HuH-7.5 (cell line): ENCODE data around the gene SEC16A.

ENCODE experiments used
- DNase-seq: peaks from one replicate; pipeline ENCODE4 v3.0.0; 2011; ENCODE audit warnings: low spot score

SEC16A gene

DNA sequence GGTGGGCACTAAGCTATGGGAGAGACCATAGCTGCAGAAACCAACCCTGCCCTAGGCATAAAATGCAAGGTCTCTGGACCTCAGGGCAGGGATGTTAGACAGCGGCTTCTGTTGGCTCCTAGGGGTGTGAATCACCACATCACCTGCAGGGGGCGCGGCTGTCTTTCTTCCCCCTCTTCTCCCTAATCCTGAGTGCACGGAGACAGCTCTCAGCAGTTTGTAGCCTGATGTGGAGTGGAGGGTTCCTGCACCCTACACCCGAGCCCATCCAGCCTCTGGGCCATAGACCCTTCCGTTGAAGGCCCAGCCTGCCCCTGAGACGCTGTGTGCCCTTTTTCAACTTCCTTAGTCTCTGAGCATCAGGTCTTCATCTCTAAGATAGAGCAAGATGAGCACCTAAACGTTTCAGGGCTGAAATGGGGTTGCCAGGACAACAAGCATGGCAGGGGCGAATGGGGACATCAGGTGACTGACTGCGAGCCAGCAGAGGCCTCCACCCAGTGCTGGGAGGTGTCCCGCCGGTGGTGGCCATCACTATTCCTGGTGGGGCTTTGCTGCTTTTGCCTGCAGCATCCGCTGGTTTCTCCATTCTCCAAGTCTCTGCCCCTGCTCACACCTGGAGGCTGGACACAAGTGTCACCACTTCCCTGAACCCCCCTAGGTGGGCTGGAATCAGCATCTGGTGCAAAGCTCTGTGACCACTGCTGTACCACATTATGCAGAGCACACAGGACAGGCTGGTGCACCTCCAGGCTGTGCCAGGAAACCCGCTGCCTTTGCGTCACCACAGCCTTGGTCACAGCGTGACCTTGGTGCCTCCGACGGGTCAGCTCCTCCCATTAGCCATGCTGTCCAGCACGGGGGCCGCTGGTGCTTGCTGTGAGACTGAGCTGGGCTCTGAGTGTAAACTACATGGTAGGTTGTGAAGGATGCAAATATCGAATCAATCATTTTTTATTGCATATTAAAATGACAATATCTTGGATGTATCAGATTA is 2.5 kb upstream of the SEC16A start:
- peak; percentile 92 for DNase-seq

DNA sequence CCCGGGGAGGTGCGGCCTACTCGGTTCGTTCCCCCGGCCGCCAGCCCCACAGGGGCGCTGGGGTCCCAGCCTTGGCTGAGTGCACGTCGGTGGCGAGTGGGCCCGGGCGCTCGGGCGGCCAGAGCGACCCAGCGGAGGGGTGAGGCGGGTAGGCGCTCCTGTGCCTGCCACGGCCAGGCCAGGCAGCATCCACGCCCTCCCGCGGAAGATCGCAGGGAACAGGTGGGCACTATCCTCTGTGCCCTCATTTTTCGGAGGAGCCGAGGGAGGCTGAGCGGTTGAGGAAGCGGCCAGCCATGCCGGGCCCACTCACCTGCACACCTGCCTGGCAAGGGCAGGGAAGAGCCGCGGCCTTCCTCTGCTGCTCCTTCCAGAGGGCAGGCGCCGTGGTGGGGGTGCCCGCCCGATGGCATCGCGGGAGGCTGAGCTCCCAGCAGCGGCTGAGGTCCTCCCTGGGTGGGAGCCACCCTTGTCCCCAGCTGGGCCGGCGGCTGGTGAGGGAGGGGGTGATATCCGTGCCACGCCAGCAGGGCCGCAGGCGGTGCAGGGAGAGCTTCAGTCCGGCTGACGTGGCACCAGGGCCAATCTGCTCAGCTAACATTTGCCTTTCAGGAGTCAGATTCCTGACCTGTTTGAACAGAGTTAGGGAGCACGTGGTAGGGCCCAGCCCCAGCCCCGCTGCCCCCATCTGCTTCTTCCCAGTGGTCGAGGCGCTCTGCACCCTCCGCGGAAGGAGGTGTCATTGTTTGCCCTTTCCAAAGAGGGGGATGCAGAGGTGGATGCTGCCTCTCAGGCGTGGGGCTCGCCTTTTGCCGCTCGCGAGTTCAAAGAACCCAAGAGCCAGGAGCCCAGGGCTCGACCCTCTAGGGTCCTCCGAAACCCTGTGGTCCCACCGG is 1.6 kb upstream of the SEC16A start:
- DNase-seq, result peak; percentile 62

DNA sequence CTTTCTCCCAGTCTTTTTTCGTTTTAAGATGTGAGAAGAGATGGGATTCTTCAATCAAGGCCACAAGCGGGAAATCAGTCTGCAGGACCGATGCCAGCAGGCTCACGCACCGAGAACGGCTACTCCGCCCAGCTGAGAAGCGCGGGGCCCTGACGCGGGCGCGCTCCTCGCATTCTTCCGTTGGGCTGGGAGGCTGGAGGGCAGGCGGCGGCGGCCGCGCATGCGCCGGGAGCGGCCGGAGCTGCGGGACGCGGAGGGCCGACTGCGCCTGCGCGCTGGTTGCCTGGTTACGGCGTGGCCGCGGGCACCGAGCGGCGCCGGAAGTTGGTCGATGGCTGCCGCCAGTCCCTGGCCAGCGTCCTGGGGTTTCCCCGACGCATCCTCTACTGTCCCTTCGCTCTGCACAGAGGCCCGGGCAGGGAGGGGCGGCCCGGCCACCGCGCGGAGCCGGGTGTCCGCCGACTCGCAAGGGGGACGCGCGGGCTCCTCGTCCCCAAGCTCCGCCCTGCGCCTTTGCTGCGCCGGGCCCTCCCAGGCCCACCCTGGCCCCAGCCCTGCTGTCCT is 831 bp upstream of the SEC16A start:
- DNase-seq, result peak; percentile 98

DNA sequence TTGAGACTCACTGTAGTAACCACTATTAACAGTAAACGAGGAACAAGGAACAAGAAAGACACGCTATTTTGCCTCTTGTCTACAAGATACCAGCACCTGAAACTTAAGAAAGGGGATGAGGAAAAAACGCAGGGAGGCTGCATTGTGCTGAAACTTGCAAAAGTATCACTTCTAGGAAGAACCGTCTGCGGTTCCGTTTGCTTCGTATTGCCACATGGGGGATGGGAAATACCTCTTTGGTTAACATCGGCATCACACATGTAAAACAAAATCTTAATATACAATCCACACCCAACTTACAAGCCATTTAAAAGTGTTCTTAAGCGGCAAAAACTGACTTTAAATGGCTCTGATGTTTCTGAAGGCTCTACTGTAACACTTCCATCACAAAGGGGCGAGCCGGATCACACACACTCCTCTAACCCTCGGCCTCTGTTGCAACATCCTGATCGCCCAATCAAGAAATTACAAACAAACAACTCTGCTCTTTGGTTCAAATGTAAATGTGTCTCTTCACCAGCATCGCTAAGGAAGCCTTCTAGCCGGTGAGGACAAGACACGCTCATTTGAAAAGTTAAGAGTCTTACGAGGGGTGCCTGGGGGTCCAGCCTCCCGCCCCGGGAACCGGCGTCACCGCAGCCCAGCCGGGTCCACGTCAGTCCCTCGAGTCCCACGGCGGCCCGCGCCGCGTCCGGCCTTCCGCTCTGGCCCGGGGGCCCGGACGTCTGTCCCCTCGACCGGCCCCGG is 621 bp downstream of the SEC16A start:
- peak; percentile 68 for DNase-seq

DNA sequence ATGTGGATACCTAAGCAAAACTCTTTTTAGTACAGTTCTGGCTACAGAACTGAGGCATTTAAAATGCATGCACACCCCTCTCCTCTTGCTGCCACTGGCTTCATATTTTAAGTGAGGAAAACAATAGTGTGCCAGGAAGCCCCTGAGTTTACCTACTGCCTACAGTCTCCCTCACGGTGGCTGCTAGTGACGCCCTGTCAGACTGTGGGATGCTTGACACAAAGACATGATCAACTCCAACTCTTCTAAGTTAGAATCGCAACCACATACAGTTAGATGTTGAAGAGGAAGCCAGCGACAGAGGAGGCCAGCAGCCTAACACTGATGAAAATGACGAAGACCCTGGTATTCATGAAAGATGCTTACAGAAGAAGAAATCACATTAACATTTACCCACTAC is 1.3 kb downstream of the SEC16A start:
- DNase-seq, result no peak

DNA sequence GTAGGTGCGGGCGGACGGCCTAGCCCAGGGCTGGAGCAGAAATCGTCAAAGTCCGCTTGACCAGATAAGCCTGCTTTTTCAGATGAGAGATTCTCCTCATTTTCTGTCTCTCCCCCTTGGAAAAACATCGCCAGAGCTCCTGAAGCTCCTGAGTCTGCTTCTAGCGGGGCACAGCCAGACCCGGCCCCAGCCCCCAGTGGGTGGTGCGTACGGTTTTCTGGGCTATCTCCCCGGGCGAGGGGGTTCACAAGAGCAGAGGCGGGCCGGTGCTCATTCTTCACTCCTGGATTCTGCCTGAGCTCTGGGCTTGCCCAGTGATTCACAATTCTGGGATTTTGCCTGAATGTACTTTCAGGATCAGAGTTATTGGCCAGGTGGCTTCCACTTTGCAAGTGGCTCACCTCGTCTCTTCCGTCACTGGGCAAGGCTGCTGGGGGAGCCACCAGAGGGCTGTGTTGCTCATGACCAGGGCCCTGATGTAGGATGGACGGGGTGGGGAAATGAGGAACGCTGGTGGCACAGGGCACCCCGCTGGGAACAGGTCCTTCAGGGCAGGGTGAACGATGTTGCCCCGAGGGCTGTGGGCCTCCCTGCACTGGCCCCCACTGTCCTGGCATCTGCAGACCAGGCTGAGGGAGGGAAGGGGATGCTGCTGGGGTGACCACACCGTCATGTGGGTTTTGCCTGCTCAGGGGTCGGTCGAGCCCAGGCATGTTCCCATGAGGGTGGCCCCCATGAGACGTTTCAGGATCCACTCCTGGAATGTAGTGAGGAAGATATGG is 6.3 kb downstream of the SEC16A start:
- no peak for DNase-seq

DNA sequence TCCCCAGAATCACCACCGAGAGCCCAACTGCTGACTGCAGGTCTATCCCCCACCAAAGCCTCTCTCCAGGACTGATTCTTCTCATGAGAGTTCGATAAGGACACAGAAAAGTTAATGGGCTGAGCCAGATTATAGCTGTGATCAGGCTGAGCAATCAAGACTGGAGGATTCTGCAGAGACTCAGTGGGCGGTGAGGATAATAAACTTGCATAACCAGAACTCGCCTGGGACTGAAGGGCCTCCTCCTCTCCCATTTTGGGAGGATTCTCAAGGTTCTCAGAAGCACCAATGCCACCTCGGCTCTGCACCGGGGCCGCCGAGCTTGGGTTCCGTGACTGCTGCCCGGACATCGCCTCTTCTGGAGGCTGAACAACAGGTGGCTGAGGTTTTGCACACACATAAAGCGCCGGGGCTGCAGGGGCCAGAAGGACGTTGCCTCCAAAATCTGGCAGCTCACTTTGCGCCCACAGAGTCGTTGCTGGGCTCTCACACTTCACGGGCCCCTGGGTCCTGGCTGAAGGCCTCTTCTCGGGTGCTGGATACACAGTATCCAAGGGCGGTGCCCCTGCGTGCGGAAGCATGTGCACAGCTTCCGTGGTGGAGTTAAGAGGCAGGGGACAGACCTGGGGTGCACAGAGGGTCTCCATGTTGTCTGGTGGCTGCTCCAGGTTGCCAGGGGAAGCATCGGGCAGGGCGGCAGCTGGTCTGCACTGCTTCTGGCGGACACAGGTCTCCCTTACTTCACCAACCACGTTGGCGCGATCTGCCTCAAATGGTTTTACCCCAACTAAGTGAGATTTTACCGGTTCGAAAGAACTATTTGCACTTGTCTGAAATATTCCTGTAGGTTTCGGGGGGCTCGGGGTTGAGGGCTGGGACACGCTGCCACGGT is 7.6 kb downstream of the SEC16A start:
- no peak for DNase-seq

DNA sequence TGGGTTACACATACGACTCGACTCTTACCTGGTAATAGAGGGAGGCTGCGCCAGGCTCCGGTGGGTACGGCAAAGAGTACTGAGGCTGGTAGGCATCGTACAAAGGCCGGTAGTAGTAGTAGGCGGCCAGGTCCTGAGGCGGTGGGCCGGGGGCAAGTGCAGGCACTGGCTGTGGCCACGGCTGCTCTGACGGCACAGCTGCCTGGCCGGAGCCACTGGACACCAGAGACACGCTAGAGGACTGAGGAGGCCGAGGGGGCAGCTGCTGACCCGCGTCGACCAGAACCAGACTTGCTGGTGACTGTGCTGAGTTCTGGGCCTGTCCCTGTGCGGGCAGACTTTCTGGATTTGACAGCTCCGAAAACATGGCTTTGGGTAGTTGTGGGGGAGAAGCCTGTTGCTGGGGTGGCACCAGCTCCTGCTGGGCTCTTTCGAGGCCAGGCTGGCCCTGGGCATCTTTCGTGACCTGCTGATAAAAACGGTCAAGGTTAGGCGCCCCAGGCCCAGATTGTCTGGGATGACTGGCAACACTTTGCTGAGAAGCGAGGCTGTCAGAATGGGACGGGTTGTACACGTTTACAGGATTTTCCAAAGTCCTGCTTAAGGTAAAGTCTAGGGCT is 8.7 kb downstream of the SEC16A start:
- DNase-seq, result no peak

DNA sequence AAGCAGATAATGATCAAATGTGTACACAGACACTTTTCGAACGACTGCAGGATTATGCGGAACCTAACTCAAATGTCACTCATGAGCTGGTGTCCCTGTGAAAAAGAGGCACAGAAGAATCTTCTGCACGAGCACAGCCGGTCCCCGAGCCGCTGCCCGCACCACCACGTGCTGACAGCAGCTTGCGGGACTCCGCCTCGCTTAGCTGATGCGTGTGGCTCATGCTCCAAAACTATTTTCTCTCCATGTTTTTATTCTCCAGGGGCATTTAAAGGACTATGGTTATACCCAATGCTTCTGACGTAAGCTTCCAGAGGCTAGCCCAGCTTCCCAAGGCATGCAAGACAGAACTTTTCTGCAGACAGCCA is 9.5 kb downstream of the SEC16A start:
- no peak for DNase-seq

DNA sequence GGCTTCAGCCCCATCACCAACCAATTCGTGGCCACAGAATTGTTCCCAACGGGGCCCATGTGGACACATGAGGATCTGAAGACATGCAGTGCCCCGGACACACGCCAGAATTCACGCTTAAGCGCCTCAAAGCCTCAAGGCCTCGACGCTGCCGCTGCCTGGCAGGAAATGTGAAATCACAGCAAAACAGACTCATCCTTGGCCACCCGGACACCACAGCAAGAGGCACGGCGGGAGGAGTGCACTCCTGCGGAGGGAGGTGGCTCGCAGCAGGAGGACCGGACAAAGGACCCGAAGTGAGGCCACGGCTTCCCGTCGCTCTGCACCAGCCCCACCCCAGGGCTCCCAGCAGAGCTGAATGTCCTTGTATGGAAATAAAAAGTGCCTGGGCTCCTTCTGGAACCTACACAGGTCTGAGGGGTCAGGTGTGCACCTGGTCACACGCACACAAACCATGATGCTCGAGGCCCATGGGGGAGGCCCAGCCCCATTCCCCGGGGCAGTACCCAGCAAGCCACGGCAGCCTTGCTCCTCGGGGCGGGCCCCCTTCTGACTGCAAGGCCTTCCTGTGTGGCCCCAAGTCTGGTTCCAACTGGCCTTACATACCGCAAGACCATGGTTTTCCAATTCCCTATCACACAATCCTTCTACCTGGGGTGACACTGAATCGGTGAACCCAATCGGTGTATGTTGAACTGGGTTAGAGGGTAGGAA is 10.0 kb downstream of the SEC16A start:
- no peak for DNase-seq

DNA sequence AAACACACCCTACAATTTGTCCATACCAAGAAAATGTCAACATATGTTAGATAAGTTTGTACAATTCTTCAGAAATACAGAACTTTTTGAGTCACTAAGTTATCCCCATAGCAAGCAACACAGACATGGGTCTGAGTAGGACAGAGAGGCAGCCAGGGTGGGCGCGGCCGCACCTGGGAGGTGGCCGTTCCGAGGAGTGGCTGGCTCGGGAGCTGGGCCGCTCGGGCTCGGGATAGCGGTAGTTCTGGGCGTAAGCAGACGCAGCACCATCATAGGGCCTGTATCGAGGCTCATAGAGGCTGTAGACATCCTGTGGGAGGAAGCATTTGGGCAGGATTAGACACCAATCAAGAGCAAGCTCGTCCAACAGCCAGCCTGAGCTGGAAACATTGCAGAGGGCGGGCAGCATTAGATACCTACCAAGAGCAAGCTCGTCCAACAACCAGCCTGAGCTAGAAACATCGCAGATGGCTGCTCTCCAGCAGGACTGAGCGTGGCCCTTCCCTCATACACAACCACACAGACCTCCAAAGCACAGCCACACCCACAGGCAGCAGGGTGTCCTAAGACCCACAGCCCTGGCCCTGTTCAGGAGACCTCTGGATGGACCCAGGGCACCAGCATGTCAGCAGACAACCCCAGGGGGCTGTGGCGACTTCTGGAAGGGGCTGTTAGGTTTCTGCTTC is 10.9 kb downstream of the SEC16A start:
- DNase-seq, result no peak

DNA sequence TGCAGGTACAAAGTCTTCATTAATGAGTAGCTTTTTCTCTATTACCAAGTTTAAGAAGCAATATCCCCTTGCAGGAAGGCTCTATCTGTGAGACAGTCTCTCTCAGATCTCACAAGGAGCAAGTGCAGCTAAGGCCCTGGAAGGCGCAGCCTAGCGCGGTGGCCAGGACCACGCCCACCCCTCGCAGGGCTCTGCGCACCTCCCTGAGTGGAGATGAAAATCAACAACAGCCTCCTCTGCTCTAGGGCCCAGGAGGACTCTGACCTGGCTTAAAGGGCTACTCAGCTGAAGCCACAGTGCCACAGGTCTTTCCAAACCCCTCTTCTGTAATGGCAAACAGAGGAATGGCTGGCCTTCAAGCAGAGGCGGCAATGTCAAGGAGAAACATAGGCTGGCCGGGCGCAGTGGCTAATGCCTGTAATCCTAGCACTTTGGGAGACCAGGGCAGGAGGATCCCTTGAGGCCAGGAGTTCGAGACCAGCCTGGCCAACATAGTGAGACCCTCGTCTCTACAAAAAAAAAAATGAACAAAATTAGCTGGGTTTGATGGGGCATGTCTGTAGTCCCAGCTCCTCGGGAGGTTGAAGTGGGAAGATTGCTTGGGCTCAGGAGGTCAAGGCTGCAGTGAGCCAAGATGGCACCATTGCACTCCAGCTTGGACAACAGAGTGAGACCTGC is 11.9 kb downstream of the SEC16A start:
- no peak for DNase-seq

DNA sequence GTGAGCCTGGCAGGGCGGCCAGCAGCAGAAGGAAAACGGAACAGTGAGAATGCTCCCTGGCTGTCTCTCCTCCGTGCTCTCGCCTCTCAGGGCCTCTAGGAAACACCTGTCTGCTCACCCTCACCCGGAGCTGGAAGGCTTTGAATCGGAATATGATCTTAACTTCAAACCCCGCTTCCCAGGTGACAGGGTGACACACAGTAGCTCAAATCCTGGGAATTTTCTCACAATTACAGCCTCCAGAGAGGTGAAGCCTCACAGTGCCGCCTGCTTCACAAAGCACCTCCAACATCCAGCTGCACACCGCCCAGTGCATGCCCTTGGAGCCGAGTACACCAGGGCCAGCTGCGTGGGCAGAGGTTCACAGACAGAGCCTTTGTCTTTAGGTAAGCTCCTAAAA is 12.5 kb downstream of the SEC16A start:
- no peak for DNase-seq

DNA sequence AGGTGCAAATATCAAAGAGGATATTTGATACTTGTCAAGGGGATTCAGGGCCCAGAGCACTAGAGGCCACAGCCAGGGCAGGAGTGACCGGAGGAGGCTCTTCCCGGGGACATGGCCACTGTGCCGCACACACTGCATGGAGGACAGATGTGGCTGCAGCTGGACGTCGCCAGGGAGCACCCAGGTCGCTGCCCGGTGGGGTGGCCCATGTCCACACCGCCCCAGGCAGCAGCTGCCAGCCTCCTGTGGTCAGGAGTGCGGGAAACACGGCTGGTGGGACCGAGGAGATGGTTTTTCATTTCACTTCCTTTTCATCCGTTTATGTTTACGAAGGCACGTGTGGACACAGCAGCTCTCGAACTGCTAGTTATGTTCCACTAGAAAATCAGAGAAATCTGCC is 15.1 kb downstream of the SEC16A start:
- DNase-seq, result no peak

DNA sequence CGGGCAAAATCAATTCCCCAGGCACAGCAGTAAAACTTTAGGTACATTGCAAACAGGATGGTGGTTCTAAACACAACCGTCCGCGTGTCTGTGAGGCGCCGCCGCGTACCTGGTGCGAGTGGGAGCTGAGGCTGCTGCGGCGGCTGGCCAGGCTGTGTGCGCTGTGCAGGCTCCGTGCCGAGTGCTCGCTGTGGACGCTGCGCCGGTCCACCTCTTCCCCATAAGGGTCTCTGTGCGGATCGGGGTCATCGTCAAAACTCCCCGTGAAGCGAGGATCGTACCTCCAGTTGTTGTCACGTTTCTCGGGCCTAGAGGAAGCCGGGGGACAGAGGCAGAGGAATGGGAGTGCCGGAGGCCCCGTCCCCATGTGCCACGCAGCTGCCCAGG is 16.7 kb downstream of the SEC16A start:
- DNase-seq, result no peak

DNA sequence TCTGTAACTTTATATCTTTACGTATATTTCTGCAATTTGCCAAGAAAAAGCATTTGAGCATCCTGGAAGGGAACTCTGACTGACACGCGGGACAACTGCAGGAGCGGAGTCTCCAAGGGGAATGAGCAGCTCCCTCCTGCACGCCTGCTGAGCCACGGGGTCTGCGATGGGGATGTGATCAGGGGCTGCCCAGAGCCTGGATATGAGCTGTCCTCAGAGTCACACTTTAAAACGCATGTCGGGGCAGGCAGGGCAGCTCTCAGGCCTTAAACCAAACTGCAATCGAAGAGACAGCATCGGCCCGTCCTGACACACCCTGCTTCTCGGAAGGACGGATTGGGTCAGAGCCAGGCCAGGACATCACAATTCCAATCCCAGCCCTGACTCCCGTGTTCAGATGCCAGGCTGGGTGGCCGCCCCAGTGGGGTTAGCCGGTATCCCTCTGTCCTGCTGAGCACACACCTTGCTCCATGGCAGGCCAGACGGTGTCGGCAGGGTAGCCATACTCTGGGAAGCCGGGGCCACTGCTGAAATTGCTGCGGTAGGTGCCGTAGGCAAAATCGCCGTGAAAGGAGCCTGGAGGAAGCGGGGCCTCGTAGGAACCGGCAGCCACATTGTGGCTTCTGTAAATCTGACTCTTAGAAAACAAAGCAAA is 17.2 kb downstream of the SEC16A start:
- no peak for DNase-seq

DNA sequence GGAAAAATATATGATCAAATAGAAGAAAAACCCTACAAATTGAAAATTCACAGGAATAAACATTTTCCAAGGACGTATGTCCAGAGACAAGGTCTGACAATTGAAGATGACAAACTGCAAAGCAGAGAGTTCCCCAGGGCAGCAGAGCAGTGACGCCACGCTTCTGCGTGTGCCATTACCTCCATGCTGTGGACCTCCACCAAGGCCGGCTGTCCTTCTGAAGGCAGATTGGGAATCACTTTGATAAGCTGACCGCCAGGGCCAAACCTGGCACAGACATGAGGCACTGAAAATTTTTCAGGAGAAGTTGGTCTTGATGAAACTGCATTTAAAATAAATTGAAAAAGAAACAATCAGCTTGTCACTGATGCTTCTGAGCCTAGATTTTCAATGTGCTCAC is 18.6 kb downstream of the SEC16A start:
- DNase-seq, result no peak
